Measurements from ENCODE around the gene SIRPA.

GRCh38 chr20:1894471-1894950, 696 bp upstream of the SIRPA start:
- TF ChIP-seq TCF7 (CRISPR knock-in tag; IDR thresholded peaks at IDR 0.05; ENCODE audit: low read depth), result no peak
- TF ChIP-seq CTCF (IDR thresholded peaks at IDR 0.05), result no peak
- TF ChIP-seq ZNF232 (CRISPR knock-in tag; IDR thresholded peaks at IDR 0.05), result no peak
- TF ChIP-seq NFYB (CRISPR knock-in tag; conservative IDR thresholded peaks at IDR 0.05; ENCODE audit: low read depth), result no peak
- TF ChIP-seq USF2 (CRISPR knock-in tag; IDR thresholded peaks at IDR 0.05), result no peak
- TF ChIP-seq ETV6 (CRISPR knock-in tag; IDR thresholded peaks at IDR 0.05), result no peak
- TF ChIP-seq USF1 (CRISPR knock-in tag; IDR thresholded peaks at IDR 0.05), result no peak
- TF ChIP-seq E2F1 (CRISPR knock-in tag; IDR thresholded peaks at IDR 0.05), result no peak
- TF ChIP-seq ZNF416 (CRISPR knock-in tag; IDR thresholded peaks at IDR 0.05), result no peak
- TF ChIP-seq FOXJ3 (CRISPR knock-in tag; IDR thresholded peaks at IDR 0.05; ENCODE audit: borderline replicate concordance), result no peak
- no peak for TF ChIP-seq ZBTB43 (CRISPR knock-in tag; IDR thresholded peaks at IDR 0.05)
